GM12891 (cell line): ENCODE data around the gene WDR81.
"Not testable (repeated sequence)": the region's sequence is repeated elsewhere in the genome, so short reads cannot be mapped to it uniquely, and the experiment has no call there.

ENCODE experiments used
- DNase-seq: peaks from one replicate; pipeline ENCODE4 v3.0.0; 2011; ENCODE audit warnings: low spot score; ENCODE audit not compliant: insufficient read length
- FAIRE-seq: peaks from 2 replicates; lab custom pipeline; 2011; peaks lifted over from hg19 to GRCh38; lab: Jason Lieb, UNC
- PAX5 ChIP-seq: IDR thresholded peaks from 2 replicates; pipeline ENCODE4 v1.6.1; 2011; ENCODE audit warnings: low read length, moderate library complexity, mild to moderate bottlenecking; ENCODE audit not compliant: insufficient read depth, severe bottlenecking
- POLR2A ChIP-seq: IDR thresholded peaks from 2 replicates; pipeline ENCODE4 v1.6.1; 2011; ENCODE audit warnings: low read depth, low read length, control low read depth
- POLR2AphosphoS5 ChIP-seq: IDR thresholded peaks from 2 replicates; pipeline ENCODE4 v1.6.1; 2011; ENCODE audit warnings: low read depth, low read length, control low read depth
- POU2F2 ChIP-seq: IDR thresholded peaks from 2 replicates; pipeline ENCODE4 v1.6.1; 2011; ENCODE audit warnings: low read depth, mild to moderate bottlenecking, control low read depth, low read length, moderate library complexity
- SPI1 ChIP-seq: IDR thresholded peaks from 2 replicates; pipeline ENCODE4 v1.6.1; 2011; ENCODE audit warnings: low read depth, low read length, control low read depth
- TAF1 ChIP-seq: IDR thresholded peaks from 2 replicates; pipeline ENCODE4 v1.6.1; 2011; ENCODE audit warnings: low read depth, low read length, control low read depth

Gene WDR81

GRCh38 chr17:1767358-1767757, 42.9 kb downstream of the WDR81 start:
- DNase-seq (no peak), FAIRE-seq (no peak)
- TF ChIP-seq TAF1 = no peak
- TF ChIP-seq SPI1 = no peak
- no peak for TF ChIP-seq POLR2A
- no peak for TF ChIP-seq PAX5
- no peak for TF ChIP-seq POU2F2
- no peak for TF ChIP-seq POLR2AphosphoS5

GRCh38 chr17:1769822-1770477, 45.4 kb downstream of the WDR81 start:
- TF ChIP-seq POU2F2 (no peak), PAX5 (no peak), POLR2AphosphoS5 (no peak), SPI1 (no peak), TAF1 (no peak), POLR2A (no peak)
- FAIRE-seq (peak; percentile 66), DNase-seq (no peak)

GRCh38 chr17:1773000-1773695, 48.6 kb downstream of the WDR81 start:
- not testable (repeated sequence) for DNase-seq, FAIRE-seq

- TF ChIP-seq TAF1 (no peak), PAX5 (no peak), POLR2AphosphoS5 (no peak), POLR2A (no peak), POU2F2 (no peak), SPI1 (no peak)
- no peak for FAIRE-seq
These were observed 49.2 kb downstream of the WDR81 start for GRCh38 chr17:1773696-1774181.

GRCh38 chr17:1774390-1775176, 50.1 kb downstream of the WDR81 start:
- FAIRE-seq (no peak), DNase-seq (no peak)
- TF ChIP-seq TAF1 = no peak
- no peak for TF ChIP-seq POU2F2
- no peak for TF ChIP-seq SPI1
- TF ChIP-seq PAX5 = no peak
- no peak for TF ChIP-seq POLR2A
- no peak for TF ChIP-seq POLR2AphosphoS5

More at GRCh38 chr17:1773696-1774181, 49.2 kb downstream of the WDR81 start:
- no peak for DNase-seq

GRCh38 chr17:1776328-1776727, 51.8 kb downstream of the WDR81 start:
- TF ChIP-seq POLR2AphosphoS5 (no peak), POLR2A (no peak), SPI1 (no peak), PAX5 (no peak), TAF1 (no peak), POU2F2 (no peak)
- DNase-seq = no peak
- FAIRE-seq = no peak

GRCh38 chr17:1776857-1777256, 52.4 kb downstream of the WDR81 start:
- DNase-seq (no peak), FAIRE-seq (no peak)
- TF ChIP-seq PAX5 = no peak
- TF ChIP-seq POLR2AphosphoS5 = no peak
- no peak for TF ChIP-seq POLR2A
- no peak for TF ChIP-seq POU2F2
- no peak for TF ChIP-seq SPI1
- TF ChIP-seq TAF1 = no peak

GRCh38 chr17:1779571-1780131, 55.1 kb downstream of the WDR81 start:
- FAIRE-seq (no peak), DNase-seq (no peak)
- TF ChIP-seq POLR2AphosphoS5 (no peak), SPI1 (no peak), PAX5 (no peak), TAF1 (no peak), POLR2A (no peak), POU2F2 (no peak)

- TF ChIP-seq POU2F2 (no peak), TAF1 (no peak), SPI1 (no peak), POLR2A (no peak), POLR2AphosphoS5 (no peak), PAX5 (no peak)
- DNase-seq (no peak), FAIRE-seq (no peak)
These were observed 57.7 kb downstream of the WDR81 start for GRCh38 chr17:1782171-1782567.
